Measurements from ENCODE around the gene HABP4. TPM values are rescaled to one million over a fixed set of nuclear protein-coding genes. Genes with fewer than 3 reads are reported as not detected.

The HABP4 gene
- total RNA-seq, 1 experiment from 2014 or later: 11.6 TPM

DNA sequence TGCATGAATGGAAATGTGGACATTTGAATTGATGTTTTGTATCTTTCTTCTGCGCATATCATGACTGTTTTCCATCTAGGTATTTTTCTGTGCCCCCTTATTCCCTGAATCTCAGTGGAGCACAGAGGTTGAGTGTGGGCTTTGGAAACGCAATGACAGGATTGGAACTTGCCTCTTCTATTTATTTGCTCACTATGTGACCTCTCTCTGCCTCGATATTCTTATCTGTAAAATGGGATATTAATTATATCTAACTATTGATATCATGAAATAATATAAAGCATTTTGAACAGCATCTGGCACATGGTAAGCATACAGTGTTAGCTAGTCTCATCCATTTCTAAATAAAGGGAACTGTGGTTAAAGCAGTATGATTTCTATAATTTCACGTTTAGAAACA lies 26.0 kb downstream of the HABP4 start:
- Histone ChIP-seq H3K4me3 (ENCODE audit: low read depth, low read length, poor library complexity, severe bottlenecking) (no peak overlapping the region), H3K27me3 (replicated peaks; ENCODE audit: insufficient read depth, low read depth, low read length, poor library complexity) (no peaks in the 10 kb centered on the region), H3K36me3 (ENCODE audit: insufficient read depth, low read length, poor library complexity, severe bottlenecking) (no peaks in the 10 kb centered on the region), H3K4me1 (ENCODE audit: insufficient read depth, low read length, poor library complexity, severe bottlenecking) (peaks cover 10% of the 10 kb centered on the region), H3K9me3 (ENCODE audit: low read depth, low read length, poor library complexity, severe bottlenecking) (no peaks in the 10 kb centered on the region), H3K27ac (ENCODE audit: low read depth, low read length, poor library complexity, severe bottlenecking) (no peak overlapping the region)
- BruUV-seq (replicated peaks): no TSS peak
- CTCF ChIA-PET: no interaction called here
- TF ChIP-seq, protein P1, sequence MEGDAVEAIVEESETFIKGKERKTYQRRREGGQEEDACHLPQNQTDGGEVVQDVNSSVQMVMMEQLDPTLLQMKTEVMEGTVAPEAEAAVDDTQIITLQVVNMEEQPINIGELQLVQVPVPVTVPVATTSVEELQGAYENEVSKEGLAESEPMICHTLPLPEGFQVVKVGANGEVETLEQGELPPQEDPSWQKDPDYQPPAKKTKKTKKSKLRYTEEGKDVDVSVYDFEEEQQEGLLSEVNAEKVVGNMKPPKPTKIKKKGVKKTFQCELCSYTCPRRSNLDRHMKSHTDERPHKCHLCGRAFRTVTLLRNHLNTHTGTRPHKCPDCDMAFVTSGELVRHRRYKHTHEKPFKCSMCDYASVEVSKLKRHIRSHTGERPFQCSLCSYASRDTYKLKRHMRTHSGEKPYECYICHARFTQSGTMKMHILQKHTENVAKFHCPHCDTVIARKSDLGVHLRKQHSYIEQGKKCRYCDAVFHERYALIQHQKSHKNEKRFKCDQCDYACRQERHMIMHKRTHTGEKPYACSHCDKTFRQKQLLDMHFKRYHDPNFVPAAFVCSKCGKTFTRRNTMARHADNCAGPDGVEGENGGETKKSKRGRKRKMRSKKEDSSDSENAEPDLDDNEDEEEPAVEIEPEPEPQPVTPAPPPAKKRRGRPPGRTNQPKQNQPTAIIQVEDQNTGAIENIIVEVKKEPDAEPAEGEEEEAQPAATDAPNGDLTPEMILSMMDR (conservative IDR thresholded peaks at IDR 0.05; ENCODE audit: low read depth, low read length): no peak
- TF ChIP-seq EZH2 (IDR thresholded peaks at IDR 0.05; ENCODE audit: borderline replicate concordance, low read depth, low read length, poor library complexity, severe bottlenecking): no peak
- intact Hi-C loops (cut with micrococcal nuclease; ENCODE audit: unreplicated experiment): no loop called here
- no peak for DNase-seq (ENCODE audit: low spot score)
- POLR2A ChIA-PET (ENCODE audit: low non-redundant PET): no interaction called here

DNA sequence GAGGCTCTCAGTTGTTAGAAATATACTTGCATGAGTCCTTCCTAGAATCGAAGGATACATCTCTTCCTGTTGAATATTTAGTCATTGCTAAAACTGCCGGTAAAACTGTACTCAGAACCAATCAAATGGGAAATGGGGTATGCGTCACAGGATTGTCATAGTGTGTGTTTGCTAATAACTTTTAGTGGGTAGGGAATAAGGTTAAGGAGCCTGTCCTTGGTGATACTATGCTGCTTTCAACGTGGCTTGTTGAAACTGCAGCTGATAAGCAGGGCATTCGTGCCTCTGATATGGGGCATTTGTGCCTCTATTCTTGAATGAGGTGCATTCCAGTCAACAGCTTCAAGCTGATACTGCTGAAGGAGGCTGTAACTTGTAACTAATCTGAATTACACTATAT lies 26.6 kb downstream of the HABP4 start:
- intact Hi-C loops (cut with micrococcal nuclease; ENCODE audit: unreplicated experiment): no loop called here
- CTCF ChIA-PET: no interaction called here
- TF ChIP-seq, protein P1 (conservative IDR thresholded peaks at IDR 0.05; ENCODE audit: low read depth, low read length): no peak
- POLR2A ChIA-PET (ENCODE audit: low non-redundant PET): no interaction called here
- H3K27ac ChIP-seq (ENCODE audit: low read depth, low read length, poor library complexity, severe bottlenecking): no peak overlapping the region
- peaks cover 10% of the 10 kb centered on the region for H3K4me1 ChIP-seq (ENCODE audit: insufficient read depth, low read length, poor library complexity, severe bottlenecking)
- H3K9me3 ChIP-seq (ENCODE audit: low read depth, low read length, poor library complexity, severe bottlenecking): no peaks in the 10 kb centered on the region
- H3K4me3 ChIP-seq (ENCODE audit: low read depth, low read length, poor library complexity, severe bottlenecking): no peak overlapping the region
- no peak for DNase-seq (ENCODE audit: low spot score)
- no peaks in the 10 kb centered on the region for H3K27me3 ChIP-seq (replicated peaks; ENCODE audit: insufficient read depth, low read depth, low read length, poor library complexity)
- no TSS peak for BruUV-seq (replicated peaks)
- H3K36me3 ChIP-seq (ENCODE audit: insufficient read depth, low read length, poor library complexity, severe bottlenecking): no peaks in the 10 kb centered on the region

DNA sequence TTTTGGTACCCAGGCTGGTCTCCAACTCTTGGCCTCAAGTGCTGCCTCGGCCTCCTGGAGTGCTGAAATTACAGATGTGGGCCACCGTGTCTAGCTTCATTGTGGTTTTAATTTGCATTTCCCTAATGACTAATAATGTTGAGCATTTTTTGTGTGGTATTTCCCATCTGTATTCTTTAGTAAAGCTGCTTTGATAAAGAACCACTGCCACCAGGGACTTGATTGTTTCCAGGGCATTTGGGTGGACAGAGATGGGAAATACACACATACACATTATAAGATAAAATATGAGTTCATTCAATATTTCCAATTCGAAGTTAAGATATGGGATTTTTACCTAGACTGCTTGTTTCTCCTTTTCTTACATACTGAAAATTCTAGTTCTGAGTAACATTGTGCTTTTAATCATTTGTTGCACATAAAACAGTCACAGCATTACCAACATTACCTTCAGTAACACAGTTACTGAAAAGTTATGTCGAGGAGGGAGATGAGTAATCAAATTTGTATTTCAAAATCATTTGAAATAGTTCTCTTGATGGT lies 28.9 kb downstream of the HABP4 start:
- POLR2A ChIA-PET (ENCODE audit: low non-redundant PET): no interaction called here
- no peak overlapping the region for H3K4me3 ChIP-seq (ENCODE audit: low read depth, low read length, poor library complexity, severe bottlenecking)
- TF ChIP-seq EZH2 (IDR thresholded peaks at IDR 0.05; ENCODE audit: borderline replicate concordance, low read depth, low read length, poor library complexity, severe bottlenecking): no peak
- TF ChIP-seq, protein P1 (conservative IDR thresholded peaks at IDR 0.05; ENCODE audit: low read depth, low read length): no peak
- BruUV-seq (replicated peaks): no TSS peak
- H3K27me3 ChIP-seq (replicated peaks; ENCODE audit: insufficient read depth, low read depth, low read length, poor library complexity): no peaks in the 10 kb centered on the region
- H3K36me3 ChIP-seq (ENCODE audit: insufficient read depth, low read length, poor library complexity, severe bottlenecking): no peaks in the 10 kb centered on the region
- peak; percentile 41 for DNase-seq (ENCODE audit: low spot score)
- no peak overlapping the region for H3K27ac ChIP-seq (ENCODE audit: low read depth, low read length, poor library complexity, severe bottlenecking)
- H3K4me1 ChIP-seq (ENCODE audit: insufficient read depth, low read length, poor library complexity, severe bottlenecking): peaks cover 18% of the 10 kb centered on the region
- H3K9me3 ChIP-seq (ENCODE audit: low read depth, low read length, poor library complexity, severe bottlenecking): no peaks in the 10 kb centered on the region
- CTCF ChIA-PET: no interaction called here
- intact Hi-C loops (cut with micrococcal nuclease; ENCODE audit: unreplicated experiment): no loop called here
